Epithelial cell of proximal tubule (primary cell): ENCODE data around the gene FAM184A. TPM values are rescaled to one million over a fixed set of nuclear protein-coding genes. Genes with fewer than 3 reads are reported as not detected.
"Not testable (repeated sequence)": the region's sequence is repeated elsewhere in the genome, so short reads cannot be mapped to it uniquely, and the experiment has no call there.

ENCODE experiments used
- DNase-seq: peaks from one replicate; pipeline ENCODE4 v3.0.0-alpha.2; 2011; ENCODE audit warnings: low read depth
- H3K4me3 ChIP-seq: 2 replicates; pipeline ENCODE4 v1.5.1; 2011; ENCODE audit warnings: low read depth, mild to moderate bottlenecking, low read length
- total RNA-seq: library from RNA; depleted of rRNA; stranded (reverse); fragments of >200 nt; gene quantifications from 2 replicates; pipeline ENCODE4 v1.2.3, GENCODE V29; 2015
- TF ChIP-seq, protein P1 (sequence below): conservative IDR thresholded peaks from 2 replicates; pipeline ENCODE4 v1.5.1; 2012; ENCODE audit warnings: low read depth, mild to moderate bottlenecking, low read length

FAM184A gene
- total RNA-seq, 1 donor from 2014 or later: 1.9 TPM

GRCh38 chr6:119122336-119122735 lies 43.9 kb upstream of the FAM184A start:
- DNase-seq: no peak
- no peak overlapping the region for H3K4me3 ChIP-seq
- TF ChIP-seq, protein P1, sequence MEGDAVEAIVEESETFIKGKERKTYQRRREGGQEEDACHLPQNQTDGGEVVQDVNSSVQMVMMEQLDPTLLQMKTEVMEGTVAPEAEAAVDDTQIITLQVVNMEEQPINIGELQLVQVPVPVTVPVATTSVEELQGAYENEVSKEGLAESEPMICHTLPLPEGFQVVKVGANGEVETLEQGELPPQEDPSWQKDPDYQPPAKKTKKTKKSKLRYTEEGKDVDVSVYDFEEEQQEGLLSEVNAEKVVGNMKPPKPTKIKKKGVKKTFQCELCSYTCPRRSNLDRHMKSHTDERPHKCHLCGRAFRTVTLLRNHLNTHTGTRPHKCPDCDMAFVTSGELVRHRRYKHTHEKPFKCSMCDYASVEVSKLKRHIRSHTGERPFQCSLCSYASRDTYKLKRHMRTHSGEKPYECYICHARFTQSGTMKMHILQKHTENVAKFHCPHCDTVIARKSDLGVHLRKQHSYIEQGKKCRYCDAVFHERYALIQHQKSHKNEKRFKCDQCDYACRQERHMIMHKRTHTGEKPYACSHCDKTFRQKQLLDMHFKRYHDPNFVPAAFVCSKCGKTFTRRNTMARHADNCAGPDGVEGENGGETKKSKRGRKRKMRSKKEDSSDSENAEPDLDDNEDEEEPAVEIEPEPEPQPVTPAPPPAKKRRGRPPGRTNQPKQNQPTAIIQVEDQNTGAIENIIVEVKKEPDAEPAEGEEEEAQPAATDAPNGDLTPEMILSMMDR: no peak

DNA sequence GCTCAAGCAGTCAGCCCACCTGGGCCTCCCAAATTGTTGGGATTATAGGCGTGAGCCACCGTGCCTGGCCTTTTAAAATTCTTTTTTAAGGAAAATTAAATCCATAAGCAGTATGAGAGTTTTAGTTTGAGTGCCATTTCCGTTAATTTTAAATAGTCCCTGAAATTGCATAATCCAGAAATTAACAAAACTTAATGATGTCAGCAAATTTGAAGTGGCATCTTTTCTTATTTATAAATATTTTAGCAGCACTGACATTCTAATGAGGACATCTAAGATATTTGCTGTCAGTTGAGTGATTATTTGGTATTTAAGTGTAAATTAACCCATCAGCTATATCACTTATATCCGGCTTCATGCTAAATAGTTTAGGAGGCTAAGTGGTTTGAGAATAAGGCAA lies 42.9 kb upstream of the FAM184A start:
- H3K4me3 ChIP-seq: no peak overlapping the region
- TF ChIP-seq, protein P1: no peak
- no peak for DNase-seq

- TF ChIP-seq, protein P1: no peak
- DNase-seq: no peak
- no peak overlapping the region for H3K4me3 ChIP-seq
Measured at GRCh38 chr6:119119989-119120388, 41.5 kb upstream of the FAM184A start.

GRCh38 chr6:119119062-119119461 lies 40.6 kb upstream of the FAM184A start:
- H3K4me3 ChIP-seq, DNase-seq: not testable (repeated sequence)

DNA sequence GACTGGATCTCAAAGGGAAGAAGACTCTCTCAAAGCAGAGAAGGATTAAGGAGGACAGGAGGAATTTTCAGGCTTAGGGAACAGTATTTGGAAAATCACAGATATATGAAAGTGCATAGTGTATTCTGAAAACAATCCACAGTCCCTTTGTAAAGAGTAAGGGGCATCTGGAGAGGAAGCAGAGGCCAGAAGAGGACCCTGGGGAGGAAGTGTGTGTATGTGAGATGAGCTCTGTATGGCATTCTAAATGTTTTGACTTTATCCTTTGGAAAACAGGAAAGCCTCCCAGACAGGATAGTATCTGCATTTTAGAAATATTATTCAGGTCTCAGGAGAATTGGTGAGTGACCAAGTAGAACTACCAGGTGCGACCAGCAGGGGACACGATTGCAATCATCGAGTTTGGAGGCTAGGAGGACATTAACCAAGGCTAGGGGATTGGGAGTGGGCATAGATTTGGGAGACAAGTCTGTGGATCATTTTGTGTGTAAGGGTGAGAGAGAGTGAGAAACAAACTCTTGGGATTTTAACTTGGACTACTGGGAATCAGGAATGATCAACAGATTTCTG lies 38.3 kb upstream of the FAM184A start:
- DNase-seq: no peak
- TF ChIP-seq, protein P1: peak; percentile 35
- no peak overlapping the region for H3K4me3 ChIP-seq

DNA sequence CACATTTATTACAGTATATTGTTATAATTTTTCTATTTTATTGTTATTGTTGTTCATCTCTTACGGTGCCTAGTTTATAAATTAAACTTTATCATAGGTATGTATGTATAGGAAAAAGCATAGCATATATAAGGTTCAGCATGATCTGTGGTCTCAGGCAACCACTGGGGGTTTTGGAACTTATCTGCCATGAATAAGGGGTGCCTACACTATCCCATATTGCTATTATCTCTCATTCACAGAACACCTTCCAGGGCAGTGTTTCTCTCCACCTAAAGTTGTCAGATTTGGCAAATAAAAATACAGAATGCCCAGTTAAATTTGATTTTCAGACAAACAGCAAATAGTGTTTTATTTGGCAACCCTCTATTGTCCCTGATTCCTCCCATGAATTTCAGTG lies 35.5 kb upstream of the FAM184A start:
- TF ChIP-seq, protein P1: no peak
- no peak for DNase-seq
- H3K4me3 ChIP-seq: no peak overlapping the region

DNA sequence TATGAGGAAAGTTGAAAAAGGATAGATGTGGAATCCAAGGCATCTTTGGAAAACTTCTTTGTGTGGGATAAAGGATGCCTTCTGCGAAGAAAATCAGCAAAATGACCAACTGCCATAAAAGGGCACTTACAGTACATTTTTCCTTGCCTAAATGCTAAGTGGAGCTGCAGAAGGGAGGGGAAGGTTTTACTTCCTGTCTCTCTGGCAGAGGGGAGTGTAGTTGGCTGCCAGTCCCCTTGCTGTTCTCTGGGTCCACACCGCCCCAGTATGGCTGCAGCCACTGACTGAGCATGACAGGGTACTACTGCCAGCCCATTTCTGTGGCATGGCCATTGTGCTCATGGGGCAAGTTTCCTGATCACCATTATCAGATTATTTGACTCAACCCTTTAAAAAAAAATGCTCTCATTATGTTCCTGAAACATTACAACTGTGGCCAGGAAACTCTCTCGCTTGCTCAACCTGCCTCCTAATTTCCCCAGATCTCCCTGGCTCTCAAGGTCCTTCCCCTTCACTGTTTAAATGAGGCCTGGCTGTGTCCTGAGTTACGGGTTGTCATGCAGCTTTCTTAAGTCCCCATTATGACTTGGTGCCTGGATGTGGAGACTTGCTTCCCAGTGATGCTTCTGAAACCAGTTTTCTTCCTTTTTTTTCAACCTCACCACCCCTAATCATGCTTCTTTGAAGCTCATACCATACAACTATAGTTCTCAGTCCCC lies 34.5 kb upstream of the FAM184A start:
- no peak overlapping the region for H3K4me3 ChIP-seq
- no peak for DNase-seq
- TF ChIP-seq, protein P1: no peak
